Measurements from ENCODE around the gene PREB.

Gene PREB

DNA sequence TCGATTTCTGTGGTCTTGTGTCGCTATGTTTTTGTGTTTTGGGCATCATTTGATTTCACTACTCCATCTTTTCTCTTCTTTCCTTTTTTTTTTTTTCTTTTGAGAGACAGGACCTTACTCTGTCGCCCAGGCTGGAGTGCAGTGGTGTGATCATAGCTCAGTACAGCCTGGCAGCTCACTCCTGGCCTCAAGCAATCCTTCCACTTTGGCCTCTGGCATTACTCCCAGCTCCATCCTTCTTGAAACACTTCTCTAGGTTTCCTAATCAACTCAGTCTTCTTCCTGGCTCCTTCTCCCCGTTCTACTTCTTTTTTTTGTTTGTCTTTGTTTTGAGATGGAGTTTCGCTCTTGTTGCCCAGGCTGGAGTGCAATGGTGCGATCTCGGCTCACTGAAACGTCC is 40.9 kb upstream of the PREB start:
- H3K27me3 ChIP-seq (ENCODE audit: low read length), result no peaks in the 10 kb centered on the region
- H3K36me3 ChIP-seq (ENCODE audit: low read length), result no peaks in the 10 kb centered on the region
- no peak overlapping the region for H3K27ac ChIP-seq (ENCODE audit: low read depth, low read length)
- no peaks in the 10 kb centered on the region for H3K9me2 ChIP-seq (replicated peaks; ENCODE audit: insufficient read depth, low read length)
- no peak for TF ChIP-seq EZH2phosphoT487 (conservative IDR thresholded peaks at IDR 0.05; ENCODE audit: low read length)
- TF ChIP-seq, protein P1, sequence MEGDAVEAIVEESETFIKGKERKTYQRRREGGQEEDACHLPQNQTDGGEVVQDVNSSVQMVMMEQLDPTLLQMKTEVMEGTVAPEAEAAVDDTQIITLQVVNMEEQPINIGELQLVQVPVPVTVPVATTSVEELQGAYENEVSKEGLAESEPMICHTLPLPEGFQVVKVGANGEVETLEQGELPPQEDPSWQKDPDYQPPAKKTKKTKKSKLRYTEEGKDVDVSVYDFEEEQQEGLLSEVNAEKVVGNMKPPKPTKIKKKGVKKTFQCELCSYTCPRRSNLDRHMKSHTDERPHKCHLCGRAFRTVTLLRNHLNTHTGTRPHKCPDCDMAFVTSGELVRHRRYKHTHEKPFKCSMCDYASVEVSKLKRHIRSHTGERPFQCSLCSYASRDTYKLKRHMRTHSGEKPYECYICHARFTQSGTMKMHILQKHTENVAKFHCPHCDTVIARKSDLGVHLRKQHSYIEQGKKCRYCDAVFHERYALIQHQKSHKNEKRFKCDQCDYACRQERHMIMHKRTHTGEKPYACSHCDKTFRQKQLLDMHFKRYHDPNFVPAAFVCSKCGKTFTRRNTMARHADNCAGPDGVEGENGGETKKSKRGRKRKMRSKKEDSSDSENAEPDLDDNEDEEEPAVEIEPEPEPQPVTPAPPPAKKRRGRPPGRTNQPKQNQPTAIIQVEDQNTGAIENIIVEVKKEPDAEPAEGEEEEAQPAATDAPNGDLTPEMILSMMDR (IDR thresholded peaks at IDR 0.05; ENCODE audit: insufficient read depth, low read length, poor library complexity, severe bottlenecking), result no peak
- no peaks in the 10 kb centered on the region for H3K9me3 ChIP-seq (ENCODE audit: insufficient read depth, low read length)
- no peaks in the 10 kb centered on the region for H3K79me2 ChIP-seq (ENCODE audit: insufficient read depth, low read length)
- no peak overlapping the region for H2AFZ ChIP-seq (ENCODE audit: low read depth, low read length, severe bottlenecking)
- no peaks in the 10 kb centered on the region for H3F3A ChIP-seq (ENCODE audit: insufficient read depth)
- no peak overlapping the region for H3K9ac ChIP-seq (ENCODE audit: low read length)
- no peaks in the 10 kb centered on the region for H4K20me1 ChIP-seq (ENCODE audit: low read depth, low read length)
- H3K4me2 ChIP-seq (ENCODE audit: low read depth, low read length, poor library complexity, severe bottlenecking), result no peak overlapping the region
- no peak overlapping the region for H3K4me3 ChIP-seq (ENCODE audit: insufficient read depth, low read length, poor library complexity, severe bottlenecking)

DNA sequence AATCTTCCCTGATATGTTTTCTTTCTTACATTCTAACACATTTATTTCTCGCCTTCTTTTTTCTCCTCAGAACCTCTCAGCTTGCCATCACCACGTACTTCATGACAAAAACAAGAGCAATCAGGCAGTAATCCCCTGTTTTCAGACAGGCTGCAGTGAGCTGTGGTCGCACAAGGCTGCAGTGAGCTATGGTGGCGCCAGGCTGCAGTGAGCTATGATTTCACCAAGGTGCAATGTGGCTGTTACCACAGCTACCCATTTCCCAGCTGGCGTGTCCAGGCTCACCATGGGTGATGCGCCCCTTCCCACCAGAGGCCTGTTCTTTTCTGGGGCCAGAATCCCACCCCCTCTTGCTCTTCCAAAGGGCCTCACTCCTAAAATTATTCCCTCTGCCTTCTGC is 40.2 kb upstream of the PREB start:
- no peak for TF ChIP-seq EZH2phosphoT487 (conservative IDR thresholded peaks at IDR 0.05; ENCODE audit: low read length)
- TF ChIP-seq, protein P1 (IDR thresholded peaks at IDR 0.05; ENCODE audit: insufficient read depth, low read length, poor library complexity, severe bottlenecking), result no peak
- H3K4me2 ChIP-seq (ENCODE audit: low read depth, low read length, poor library complexity, severe bottlenecking), result no peak overlapping the region
- no peak overlapping the region for H3K27ac ChIP-seq (ENCODE audit: low read depth, low read length)
- no peak overlapping the region for H3K9ac ChIP-seq (ENCODE audit: low read length)
- no peaks in the 10 kb centered on the region for H3K36me3 ChIP-seq (ENCODE audit: low read length)
- H3F3A ChIP-seq (ENCODE audit: insufficient read depth), result no peaks in the 10 kb centered on the region
- no peaks in the 10 kb centered on the region for H3K79me2 ChIP-seq (ENCODE audit: insufficient read depth, low read length)
- H3K27me3 ChIP-seq (ENCODE audit: low read length), result no peaks in the 10 kb centered on the region
- H4K20me1 ChIP-seq (ENCODE audit: low read depth, low read length), result no peaks in the 10 kb centered on the region
- H3K4me3 ChIP-seq (ENCODE audit: insufficient read depth, low read length, poor library complexity, severe bottlenecking), result no peak overlapping the region
- no peak overlapping the region for H2AFZ ChIP-seq (ENCODE audit: low read depth, low read length, severe bottlenecking)
- H3K9me2 ChIP-seq (replicated peaks; ENCODE audit: insufficient read depth, low read length), result no peaks in the 10 kb centered on the region
- H3K9me3 ChIP-seq (ENCODE audit: insufficient read depth, low read length), result no peaks in the 10 kb centered on the region

DNA sequence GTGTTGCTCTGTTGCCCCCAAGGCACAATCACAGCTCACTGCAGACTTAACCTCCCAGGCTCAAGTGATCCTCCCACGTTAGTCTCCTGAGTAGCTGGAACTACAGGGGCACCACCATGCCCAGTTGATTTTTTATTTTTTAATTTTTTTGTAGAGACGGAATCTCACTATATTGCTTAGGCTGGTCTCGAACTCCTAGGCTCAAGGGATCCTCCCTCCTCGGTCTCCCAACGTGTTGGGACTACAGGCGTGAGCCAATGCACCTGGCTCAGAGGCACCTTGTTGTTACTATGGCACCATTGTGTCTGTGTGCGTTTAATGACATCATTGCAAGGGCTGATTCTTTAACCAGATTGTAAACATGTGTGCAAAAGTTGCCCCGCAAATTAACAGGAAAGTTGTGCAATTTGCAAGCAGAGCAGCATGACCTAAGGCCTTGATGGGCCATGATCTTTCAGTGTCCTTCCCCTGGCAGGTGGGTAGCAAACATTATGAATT is 37.0 kb upstream of the PREB start:
- no peaks in the 10 kb centered on the region for H3K27me3 ChIP-seq (ENCODE audit: low read length)
- no peaks in the 10 kb centered on the region for H3K79me2 ChIP-seq (ENCODE audit: insufficient read depth, low read length)
- no peak overlapping the region for H2AFZ ChIP-seq (ENCODE audit: low read depth, low read length, severe bottlenecking)
- H3K4me3 ChIP-seq (ENCODE audit: insufficient read depth, low read length, poor library complexity, severe bottlenecking), result no peak overlapping the region
- H3F3A ChIP-seq (ENCODE audit: insufficient read depth), result no peaks in the 10 kb centered on the region
- no peak overlapping the region for H3K4me2 ChIP-seq (ENCODE audit: low read depth, low read length, poor library complexity, severe bottlenecking)
- no peak overlapping the region for H3K27ac ChIP-seq (ENCODE audit: low read depth, low read length)
- H3K9ac ChIP-seq (ENCODE audit: low read length), result no peak overlapping the region
- H3K36me3 ChIP-seq (ENCODE audit: low read length), result no peaks in the 10 kb centered on the region
- no peaks in the 10 kb centered on the region for H3K9me3 ChIP-seq (ENCODE audit: insufficient read depth, low read length)
- TF ChIP-seq, protein P1 (IDR thresholded peaks at IDR 0.05; ENCODE audit: insufficient read depth, low read length, poor library complexity, severe bottlenecking), result no peak
- TF ChIP-seq EZH2phosphoT487 (conservative IDR thresholded peaks at IDR 0.05; ENCODE audit: low read length), result no peak
- no peaks in the 10 kb centered on the region for H3K9me2 ChIP-seq (replicated peaks; ENCODE audit: insufficient read depth, low read length)
- no peaks in the 10 kb centered on the region for H4K20me1 ChIP-seq (ENCODE audit: low read depth, low read length)
